ENCODE measurements around the gene WDR47. TPM values are rescaled to one million over a fixed set of nuclear protein-coding genes. Genes with fewer than 3 reads are reported as not detected.
"Not testable (repeated sequence)": the region's sequence is repeated elsewhere in the genome, so short reads cannot be mapped to it uniquely, and the experiment has no call there.

Gene WDR47
- total RNA-seq, 1 donor from 2014 or later: 15.2 TPM

DNA sequence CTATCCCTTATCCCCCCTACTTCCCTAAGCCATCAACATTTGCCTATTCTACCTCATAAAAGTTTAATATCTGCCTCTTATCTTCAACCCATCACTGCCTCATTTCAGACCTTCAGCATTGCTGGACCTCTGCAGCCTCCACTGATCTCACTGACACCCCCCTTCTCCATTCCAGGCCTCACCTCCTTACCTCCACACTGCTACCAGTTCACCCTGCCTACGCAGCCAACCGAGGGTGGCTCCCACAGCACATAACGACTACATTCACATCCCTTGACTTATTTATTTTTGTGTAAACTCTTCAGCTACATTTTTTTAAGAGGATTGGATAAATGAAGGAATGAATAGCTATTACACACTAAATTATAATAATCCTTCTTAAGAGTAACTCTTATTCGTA is 92.9 kb downstream of the WDR47 start:
- H3K4me1 Mint-ChIP-seq (ENCODE audit: unreplicated experiment): peaks cover 16% of the 10 kb centered on the region
- peak overlapping the region; percentile 4 for H3K4me3 Mint-ChIP-seq
- TF ChIP-seq, protein P1, sequence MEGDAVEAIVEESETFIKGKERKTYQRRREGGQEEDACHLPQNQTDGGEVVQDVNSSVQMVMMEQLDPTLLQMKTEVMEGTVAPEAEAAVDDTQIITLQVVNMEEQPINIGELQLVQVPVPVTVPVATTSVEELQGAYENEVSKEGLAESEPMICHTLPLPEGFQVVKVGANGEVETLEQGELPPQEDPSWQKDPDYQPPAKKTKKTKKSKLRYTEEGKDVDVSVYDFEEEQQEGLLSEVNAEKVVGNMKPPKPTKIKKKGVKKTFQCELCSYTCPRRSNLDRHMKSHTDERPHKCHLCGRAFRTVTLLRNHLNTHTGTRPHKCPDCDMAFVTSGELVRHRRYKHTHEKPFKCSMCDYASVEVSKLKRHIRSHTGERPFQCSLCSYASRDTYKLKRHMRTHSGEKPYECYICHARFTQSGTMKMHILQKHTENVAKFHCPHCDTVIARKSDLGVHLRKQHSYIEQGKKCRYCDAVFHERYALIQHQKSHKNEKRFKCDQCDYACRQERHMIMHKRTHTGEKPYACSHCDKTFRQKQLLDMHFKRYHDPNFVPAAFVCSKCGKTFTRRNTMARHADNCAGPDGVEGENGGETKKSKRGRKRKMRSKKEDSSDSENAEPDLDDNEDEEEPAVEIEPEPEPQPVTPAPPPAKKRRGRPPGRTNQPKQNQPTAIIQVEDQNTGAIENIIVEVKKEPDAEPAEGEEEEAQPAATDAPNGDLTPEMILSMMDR (conservative IDR thresholded peaks at IDR 0.05): no peak
- H3K9me3 Mint-ChIP-seq: no peaks in the 10 kb centered on the region
- H3K36me3 Mint-ChIP-seq: peaks cover 17% of the 10 kb centered on the region
- no peaks in the 10 kb centered on the region for H3K27me3 Mint-ChIP-seq
- H3K27ac Mint-ChIP-seq: peak overlapping the region; percentile 60
- DNase-seq (ENCODE audit: extremely low spot score, unreplicated experiment): no peak

DNA sequence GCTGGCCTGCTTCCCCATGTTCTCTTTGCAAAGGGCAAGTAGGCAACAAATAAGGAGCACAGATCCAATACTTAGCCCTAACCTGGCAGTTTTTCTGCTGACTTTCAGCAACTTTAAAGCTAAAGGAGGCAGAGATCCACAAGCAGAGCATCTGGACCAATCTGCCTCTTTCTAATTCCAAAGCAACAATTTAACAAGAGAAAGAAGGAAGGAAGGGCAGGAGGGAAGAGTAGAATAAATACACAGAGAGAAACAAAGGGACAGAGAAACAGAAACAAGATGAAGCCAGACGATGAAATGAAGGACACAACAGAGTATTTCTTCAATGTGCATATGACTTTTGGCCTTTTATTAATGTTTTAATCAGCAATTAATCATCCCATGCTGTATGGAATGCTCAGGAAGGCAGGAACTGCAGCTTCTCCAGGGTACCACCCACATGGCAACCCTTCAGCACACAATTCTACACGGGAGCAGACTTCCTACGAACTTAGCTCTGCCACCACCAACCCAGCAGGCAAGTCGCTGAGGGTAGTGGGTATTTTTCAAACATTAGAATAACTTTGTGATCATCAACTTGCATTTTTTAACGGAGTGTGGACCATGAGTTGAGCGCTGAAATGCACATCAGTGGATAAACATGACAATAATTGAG is 93.9 kb downstream of the WDR47 start:
- DNase-seq (ENCODE audit: extremely low spot score, unreplicated experiment): no peak
- Mint-ChIP-seq H3K27me3 (no peaks in the 10 kb centered on the region), H3K4me3 (peak overlapping the region; percentile 27), H3K9me3 (no peaks in the 10 kb centered on the region), H3K36me3 (peaks cover 13% of the 10 kb centered on the region), H3K27ac (peak overlapping the region; percentile 60), H3K4me1 (ENCODE audit: unreplicated experiment) (peaks cover 14% of the 10 kb centered on the region)
- TF ChIP-seq, protein P1 (conservative IDR thresholded peaks at IDR 0.05): no peak

DNA sequence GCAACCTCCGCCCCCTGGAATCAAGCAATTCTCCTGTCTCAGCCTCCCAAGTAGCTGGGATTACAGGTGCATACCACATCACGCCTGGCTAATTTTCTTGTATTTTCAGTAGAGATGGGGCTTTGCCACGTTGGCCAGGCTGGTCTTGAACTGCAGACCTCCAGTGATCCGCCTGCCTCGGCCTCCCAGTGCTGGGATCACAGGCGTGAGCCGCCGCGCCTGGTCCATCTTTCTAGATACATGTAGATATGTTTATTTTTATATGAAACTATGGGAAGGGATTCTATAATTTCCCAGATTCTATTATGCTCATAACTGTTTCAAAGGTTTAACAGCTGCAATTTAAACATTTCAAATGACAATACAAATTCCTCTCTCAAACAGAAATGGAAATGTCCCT is 105.7 kb downstream of the WDR47 start:
- H3K36me3 Mint-ChIP-seq: peaks cover 17% of the 10 kb centered on the region
- TF ChIP-seq, protein P1 (conservative IDR thresholded peaks at IDR 0.05): no peak
- H3K27ac Mint-ChIP-seq: no peak overlapping the region
- no peaks in the 10 kb centered on the region for H3K9me3 Mint-ChIP-seq
- H3K4me3 Mint-ChIP-seq: no peak overlapping the region
- no peak for DNase-seq (ENCODE audit: extremely low spot score, unreplicated experiment)
- H3K4me1 Mint-ChIP-seq (ENCODE audit: unreplicated experiment): no peaks in the 10 kb centered on the region
- no peaks in the 10 kb centered on the region for H3K27me3 Mint-ChIP-seq

DNA sequence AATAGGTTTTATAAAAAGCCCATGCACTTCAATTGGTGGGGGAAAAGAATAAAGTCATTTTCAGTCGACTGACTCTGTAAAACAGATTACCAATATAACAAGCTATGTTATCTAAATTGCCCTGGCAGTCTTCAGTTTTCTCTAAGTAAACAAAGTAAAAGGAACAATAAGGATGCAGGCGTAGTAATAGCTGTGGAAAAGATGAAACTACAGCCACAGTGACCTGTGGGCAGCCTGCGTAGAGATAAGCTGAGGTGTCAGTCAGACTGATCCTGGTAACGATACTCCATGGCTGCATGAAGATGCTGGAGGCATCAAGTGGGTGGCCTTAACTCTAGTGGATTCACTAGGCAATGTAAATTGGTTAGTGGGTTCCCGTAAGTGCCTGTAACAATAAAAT is 108.0 kb downstream of the WDR47 start:
- no peak for DNase-seq (ENCODE audit: extremely low spot score, unreplicated experiment)
- Mint-ChIP-seq H3K4me1 (ENCODE audit: unreplicated experiment) (no peaks in the 10 kb centered on the region), H3K36me3 (peaks cover 23% of the 10 kb centered on the region)

DNA sequence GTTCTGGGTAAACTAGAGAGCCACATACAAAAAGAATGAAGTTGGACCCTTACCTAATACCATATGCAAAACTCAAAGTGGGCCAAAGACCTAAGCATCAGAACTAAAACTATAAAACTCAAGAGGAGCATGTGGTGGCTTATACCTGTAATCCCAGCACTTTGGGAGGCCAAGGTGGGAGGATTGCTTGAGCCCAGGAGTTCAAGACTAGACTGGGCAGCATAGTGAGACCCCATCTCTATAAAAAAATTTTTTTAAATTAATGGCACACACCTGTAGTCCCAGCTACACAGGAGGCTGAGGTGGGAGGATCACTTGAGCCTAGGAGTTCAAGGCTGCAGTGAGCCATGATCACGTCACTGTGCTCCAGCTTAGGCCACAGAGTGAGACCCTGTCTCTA is 114.3 kb downstream of the WDR47 start:
- H3K4me1 Mint-ChIP-seq (ENCODE audit: unreplicated experiment); H3K27ac Mint-ChIP-seq; H3K27me3 Mint-ChIP-seq; H3K4me3 Mint-ChIP-seq; DNase-seq (ENCODE audit: extremely low spot score, unreplicated experiment); H3K9me3 Mint-ChIP-seq: not testable (repeated sequence)
- H3K36me3 Mint-ChIP-seq: peaks cover 14% of the 10 kb centered on the region

More for the DNA sequence above, 108.0 kb downstream of the WDR47 start:
- H3K27me3 Mint-ChIP-seq: no peaks in the 10 kb centered on the region
- no peak overlapping the region for H3K27ac Mint-ChIP-seq
- TF ChIP-seq, protein P1 (conservative IDR thresholded peaks at IDR 0.05): no peak
- H3K4me3 Mint-ChIP-seq: no peak overlapping the region
- no peaks in the 10 kb centered on the region for H3K9me3 Mint-ChIP-seq

DNA sequence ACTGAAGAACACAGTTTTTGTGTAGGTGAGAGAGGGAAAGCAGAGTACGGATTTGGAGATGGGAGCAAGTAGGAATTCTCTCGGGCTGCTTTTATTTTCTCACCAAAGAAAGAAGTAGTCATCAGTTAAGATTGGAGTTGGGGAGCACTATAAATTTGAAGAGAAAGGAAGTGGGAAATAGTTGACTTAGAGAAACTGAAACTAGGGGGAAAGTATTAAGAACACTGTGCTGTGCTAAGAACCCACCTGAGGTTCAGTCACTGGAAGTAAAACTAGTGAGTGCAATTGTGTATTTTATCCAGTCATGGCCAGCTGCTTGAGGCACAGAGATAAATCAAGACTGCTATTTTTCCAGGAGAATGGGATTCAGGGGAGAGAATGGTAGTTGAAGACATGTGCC is 116.0 kb downstream of the WDR47 start:
- no peak for DNase-seq (ENCODE audit: extremely low spot score, unreplicated experiment)
- H3K36me3 Mint-ChIP-seq: peaks cover 13% of the 10 kb centered on the region
- no peak overlapping the region for H3K27ac Mint-ChIP-seq
- H3K4me3 Mint-ChIP-seq: no peak overlapping the region
- no peaks in the 10 kb centered on the region for H3K9me3 Mint-ChIP-seq
- TF ChIP-seq, protein P1 (conservative IDR thresholded peaks at IDR 0.05): no peak
- no peaks in the 10 kb centered on the region for H3K4me1 Mint-ChIP-seq (ENCODE audit: unreplicated experiment)
- H3K27me3 Mint-ChIP-seq: no peaks in the 10 kb centered on the region

Other genes starting within 250 kb of the WDR47 start
- gene AKNAD1, start 185.0 kb downstream of the WDR47 start, total RNA-seq (ENCODE audit: low replicate concordance): 0.92 TPM in 1 of 2 replicates, not detected in the other
- gene GPSM2, start 165.1 kb downstream of the WDR47 start, total RNA-seq (ENCODE audit: low replicate concordance): 21.8 and 27.9 TPM in 2 replicates
- gene CLCC1, start 78.6 kb downstream of the WDR47 start, total RNA-seq (ENCODE audit: low replicate concordance): 24.2 and 32.9 TPM in 2 replicates
- 30.0 and 37.8 TPM in 2 replicates for gene TAF13, start 33.9 kb upstream of the WDR47 start, total RNA-seq (ENCODE audit: low replicate concordance)
- gene TMEM167B, start 48.7 kb upstream of the WDR47 start, total RNA-seq (ENCODE audit: low replicate concordance): 29.6 and 38.8 TPM in 2 replicates
- gene ELAPOR1, start 72.0 kb upstream of the WDR47 start, total RNA-seq (ENCODE audit: low replicate concordance): 25.6 and 27.4 TPM in 2 replicates
- 136 and 173 TPM in 2 replicates for gene SARS1, start 171.8 kb upstream of the WDR47 start, total RNA-seq (ENCODE audit: low replicate concordance)
- gene CELSR2, start 207.4 kb upstream of the WDR47 start, total RNA-seq (ENCODE audit: low replicate concordance): 23.4 and 35.5 TPM in 2 replicates
- 10.3 and 46.2 TPM in 2 replicates for gene PSRC1, start 241.0 kb upstream of the WDR47 start, total RNA-seq (ENCODE audit: low replicate concordance)

Data from type B pancreatic cell (in vitro differentiated cells).